ENCODE results near the gene CYB561D2.

The CYB561D2 gene

DNA sequence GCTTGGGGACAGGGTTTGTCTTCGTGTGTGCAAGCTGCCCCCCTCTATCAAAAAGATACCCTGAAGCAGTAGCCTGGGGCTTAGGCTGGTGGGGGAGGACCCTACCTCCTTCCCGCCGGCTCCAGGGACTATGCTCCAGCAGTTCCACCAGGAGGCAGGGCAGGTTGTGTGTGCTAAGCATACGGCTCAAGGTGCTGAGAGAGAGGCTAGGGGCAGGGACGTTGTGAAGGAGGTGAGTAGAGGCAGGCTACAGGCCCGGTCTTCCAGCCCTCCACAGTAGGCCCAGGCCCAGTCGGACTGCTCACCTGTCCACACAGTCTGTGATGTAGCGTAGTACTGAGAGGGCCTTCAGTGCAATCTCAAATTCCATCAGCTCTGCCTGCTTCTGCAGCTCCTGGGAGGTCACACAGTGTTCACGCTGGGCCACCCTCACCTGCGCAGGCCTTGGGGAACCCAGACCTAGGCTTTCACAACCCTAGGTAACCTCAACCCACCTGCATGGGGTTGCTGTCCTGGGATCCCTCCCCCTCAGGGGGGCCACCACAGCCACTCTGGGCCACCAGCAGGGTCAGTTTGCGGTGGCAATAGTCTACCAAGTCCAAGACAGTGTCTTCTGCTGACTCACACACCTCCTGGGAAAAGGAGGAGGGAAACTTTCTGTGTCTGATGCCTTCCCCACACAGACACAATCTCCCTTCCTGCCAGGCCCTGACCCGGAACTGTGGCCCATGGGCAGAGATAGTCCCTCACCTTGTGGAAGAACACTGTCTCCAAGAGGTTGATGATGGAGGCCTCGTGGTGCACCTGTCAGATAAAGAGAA is 7.6 kb upstream of the CYB561D2 start:
- no peak for DNase-seq

DNA sequence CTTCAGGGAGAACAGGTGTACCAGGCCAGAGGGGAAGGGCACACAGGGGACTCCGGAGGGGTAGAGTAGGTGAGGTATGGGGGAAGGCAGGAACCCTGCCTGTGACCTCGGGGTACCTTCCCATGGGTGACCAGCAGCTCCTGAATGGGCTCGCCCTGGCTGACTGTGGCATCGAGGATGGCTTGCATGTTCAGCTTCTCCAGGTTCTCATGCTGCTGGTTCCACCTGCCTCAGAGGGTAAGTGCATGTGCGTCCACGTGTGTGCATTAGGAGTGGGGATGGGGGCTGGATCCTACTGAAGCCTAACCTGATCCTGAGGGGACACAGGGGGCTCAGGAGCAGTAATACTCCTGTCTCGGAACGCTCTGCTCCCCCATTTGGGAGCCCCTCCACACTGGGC is 5.7 kb upstream of the CYB561D2 start:
- DNase-seq: no peak

- DNase-seq: peak; percentile 70
Measured at GRCh38 chr3:50345586-50346234, 5.0 kb upstream of the CYB561D2 start, which contains the start of gene ZMYND10. Gene ZMYND10 (minus strand): TSS chr3:50345732. CDS start chr3:50345579, 153 bp downstream.

DNA sequence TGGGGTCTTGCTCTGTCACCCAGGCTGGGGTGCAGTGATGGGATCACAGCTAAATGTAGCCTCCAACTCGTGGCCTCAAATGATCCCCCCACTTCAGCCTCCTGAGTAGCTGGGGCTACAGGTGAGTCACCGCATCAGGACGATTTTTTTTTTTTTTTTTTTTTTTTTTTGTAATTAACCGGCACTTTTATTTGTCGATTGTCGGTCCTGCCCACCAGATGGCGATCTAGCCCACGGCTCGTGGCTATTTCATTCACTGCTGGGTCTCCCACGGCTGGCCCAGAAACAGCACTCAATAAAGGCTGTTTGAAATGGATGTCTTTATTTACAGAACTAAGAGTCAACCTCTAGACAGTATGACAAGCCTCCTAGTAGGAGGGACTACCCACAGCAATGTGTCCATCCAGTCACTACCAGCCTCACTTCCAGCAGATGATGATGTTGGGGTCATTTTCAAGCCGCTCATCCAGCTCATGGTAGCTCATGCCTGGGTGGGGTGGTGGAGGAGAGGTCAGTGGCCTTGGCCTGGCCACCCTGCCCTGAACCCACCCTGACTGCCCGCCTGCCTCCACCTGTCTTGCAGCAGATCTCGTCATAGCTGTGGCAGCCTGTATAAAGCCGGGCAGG is 3.4 kb upstream of the CYB561D2 start:
- peak; percentile 72 for DNase-seq

DNA sequence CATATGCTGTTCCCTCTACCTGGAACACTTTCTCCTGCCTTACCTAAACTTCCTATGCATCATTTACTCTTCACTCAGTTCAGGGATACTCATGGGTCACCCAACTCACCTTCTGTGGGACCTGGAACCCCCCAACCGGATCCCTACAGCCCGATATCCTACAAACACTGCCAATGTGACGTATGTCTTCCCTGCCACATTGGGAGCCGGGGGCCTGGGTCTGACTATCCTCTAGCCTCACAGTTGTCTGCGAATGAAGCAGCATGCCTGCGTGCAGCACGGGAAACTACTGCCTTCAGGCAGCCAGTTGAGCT is 492 bp upstream of the CYB561D2 start:
- DNase-seq: no peak

GRCh38 chr3:50351323-50351697 is 648 bp downstream of the CYB561D2 start:
- DNase-seq: no peak

DNA sequence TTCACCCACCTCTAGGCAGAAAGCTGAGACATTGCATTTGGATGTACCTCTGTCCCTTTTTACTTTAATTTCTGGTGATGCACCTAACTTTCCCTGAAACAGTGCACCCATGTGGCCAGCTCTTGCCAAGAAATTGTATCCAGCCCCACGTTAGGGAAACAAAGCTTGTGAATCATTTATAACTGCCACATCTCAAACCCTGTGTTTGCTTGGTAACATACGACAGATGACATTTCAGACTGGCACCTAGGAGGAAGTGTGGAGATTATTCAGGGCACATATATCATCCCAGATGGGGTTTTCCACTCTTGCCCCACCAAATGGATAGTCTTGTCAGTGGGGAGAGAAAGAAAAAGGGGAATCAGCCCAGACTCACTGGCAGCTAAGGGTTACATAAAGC is 2.1 kb downstream of the CYB561D2 start:
- DNase-seq: no peak

- DNase-seq: no peak
Measured at GRCh38 chr3:50353245-50354004, 2.8 kb downstream of the CYB561D2 start.

- no peak for DNase-seq
Measured at GRCh38 chr3:50354186-50354764, 3.6 kb downstream of the CYB561D2 start.

- no peak for DNase-seq
Measured at GRCh38 chr3:50354850-50355249, 4.2 kb downstream of the CYB561D2 start.

- no peak for DNase-seq
Measured at GRCh38 chr3:50355829-50356552, 5.3 kb downstream of the CYB561D2 start.

- no peak for DNase-seq
Measured at GRCh38 chr3:50356553-50356952, 5.9 kb downstream of the CYB561D2 start.

DNA sequence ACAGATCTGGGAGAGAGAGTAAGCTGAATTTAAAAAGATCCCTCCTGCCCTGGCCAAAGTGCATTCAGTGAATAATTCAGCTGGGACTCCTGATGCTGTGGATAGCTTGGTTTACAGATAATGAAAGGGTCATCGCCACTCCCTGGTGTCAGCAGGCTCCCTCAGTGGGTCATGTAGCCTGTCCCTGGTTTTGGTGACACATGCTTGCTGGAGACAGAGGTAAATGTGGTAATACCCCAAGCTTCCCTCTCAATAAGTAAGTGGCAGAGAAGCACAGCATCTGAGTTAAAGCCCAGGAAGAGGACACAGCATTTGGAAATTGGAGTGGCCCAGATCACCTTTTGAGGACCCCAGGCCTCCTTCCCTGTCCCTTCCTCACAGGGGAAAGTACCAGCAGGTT is 6.8 kb downstream of the CYB561D2 start:
- DNase-seq: no peak

DNA sequence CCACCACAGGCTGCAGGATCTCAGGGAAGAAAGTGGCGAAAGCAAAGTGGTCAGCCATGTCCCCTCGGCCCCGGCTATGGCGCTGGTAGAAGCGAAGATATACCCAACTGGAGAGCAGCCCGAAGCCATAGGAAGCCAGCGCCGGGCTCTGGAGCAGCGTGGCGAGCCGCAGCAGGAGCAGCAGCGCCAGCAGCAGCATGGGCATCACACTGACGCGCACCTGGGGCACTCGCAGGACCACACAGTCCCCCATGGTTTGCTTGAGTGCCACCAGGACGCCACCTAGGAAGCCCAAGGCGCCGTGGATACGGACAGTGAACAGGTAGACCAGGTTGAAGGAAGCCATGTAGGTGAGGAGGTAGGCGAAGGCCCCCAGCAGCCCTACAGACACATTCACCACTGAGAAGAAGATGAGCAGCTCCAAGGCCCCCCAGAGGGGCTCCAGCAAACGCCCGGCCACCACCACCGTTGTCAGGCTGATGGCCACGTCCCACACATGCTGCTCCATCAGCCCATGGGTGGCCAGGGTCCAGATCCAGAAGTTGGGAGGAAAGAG is 7.8 kb downstream of the CYB561D2 start:
- DNase-seq: no peak

DNA sequence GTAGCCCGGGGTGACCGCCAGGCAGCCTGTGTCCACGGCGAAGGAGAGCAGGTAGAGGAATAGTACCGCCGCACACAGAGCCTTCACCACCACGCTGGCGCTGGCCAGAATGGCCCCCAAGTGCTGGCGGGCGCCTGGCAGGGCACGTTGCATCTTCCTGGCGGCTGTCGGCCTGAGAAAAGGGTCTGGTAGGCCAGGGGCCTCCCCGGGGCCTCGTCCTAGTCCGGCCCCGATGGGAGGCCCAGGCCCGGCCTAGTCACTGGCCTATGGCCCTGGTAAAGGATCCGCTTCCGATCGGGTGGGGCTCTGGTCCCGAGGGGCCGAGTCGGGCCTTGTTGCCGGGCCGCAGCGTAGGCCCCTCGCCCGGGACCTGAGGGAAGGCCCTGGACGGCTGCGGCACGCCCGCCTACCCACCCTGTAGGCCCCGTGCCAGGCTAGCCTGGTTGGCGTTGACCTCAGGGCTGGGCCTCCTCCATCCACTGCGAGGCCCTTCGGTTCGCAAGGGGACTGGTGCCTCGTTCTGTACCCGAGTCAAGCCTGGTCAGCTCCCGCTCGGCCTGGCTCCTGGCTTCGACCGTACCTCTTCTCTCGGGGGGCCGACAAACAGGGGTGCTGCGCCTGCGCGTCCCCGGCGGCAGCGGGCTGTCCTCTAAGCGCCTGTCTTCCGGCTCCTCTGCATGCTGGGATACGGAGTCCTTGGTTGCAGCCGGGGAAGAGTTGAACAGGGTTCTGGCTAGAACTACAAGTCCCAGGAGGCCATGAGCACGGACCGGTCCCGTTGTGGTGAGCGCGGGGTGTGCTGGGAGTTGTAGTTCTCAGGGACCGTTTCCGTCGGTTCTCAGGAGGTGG is 8.5 kb downstream of the CYB561D2 start, which contains the start of gene TMEM115:
Gene TMEM115, minus strand, starts transcription at position 611 of the 849 bp plus-strand sequence. Its CDS starts 458 bp downstream, at position 153.
- DNase-seq: peak; percentile 95

GRCh38 chr3:50359760-50360110 is 9.1 kb downstream of the CYB561D2 start:
- DNase-seq: no peak

GRCh38 chr3:50364573-50365079 is 14.0 kb downstream of the CYB561D2 start:
- DNase-seq: no peak

DNA sequence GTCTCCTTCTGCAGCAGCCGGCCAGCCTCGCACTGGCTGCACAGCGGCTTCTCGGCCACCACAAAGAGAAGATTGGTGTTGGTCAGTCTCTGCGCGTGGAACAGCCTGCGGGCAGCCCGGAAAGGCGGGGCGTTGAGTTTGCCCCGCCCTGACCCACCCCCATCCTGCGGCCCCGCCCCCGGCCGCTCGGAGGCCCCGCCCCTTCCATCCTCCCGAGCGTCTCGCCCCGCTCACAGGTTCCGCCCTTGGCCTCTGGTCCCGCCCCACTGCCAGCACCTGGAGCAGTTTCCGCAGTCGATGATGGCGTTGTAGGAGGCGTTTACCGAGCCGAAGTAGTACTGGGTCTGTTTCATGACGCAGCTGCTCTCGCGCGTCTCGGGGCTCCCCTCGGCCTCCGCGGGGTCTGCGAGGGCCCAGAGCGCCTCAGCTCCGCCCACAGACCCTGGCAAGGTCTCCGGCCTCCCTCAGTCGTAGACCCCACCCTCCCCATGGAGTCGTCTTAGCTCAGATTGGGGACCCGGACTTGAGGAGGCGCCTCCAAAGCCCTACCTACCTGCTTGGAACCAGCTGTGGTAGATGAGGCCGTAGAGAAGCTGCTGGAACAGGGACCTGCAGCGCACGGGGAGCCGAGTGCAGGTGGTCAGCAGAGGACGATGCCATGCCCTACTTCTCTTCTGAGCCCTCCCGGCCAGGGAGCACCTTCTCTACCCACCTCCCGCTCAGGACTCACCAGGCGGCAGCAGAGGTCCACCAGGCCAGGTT is 14.6 kb downstream of the CYB561D2 start:
- peak; percentile 45 for DNase-seq

GRCh38 chr3:50365842-50366220 is 15.2 kb downstream of the CYB561D2 start:
- DNase-seq: no peak
